ENCODE measurements around the gene HSD11B1L.
"Not testable (repeated sequence)": the region's sequence is repeated elsewhere in the genome, so short reads cannot be mapped to it uniquely, and the experiment has no call there.

The HSD11B1L gene

DNA sequence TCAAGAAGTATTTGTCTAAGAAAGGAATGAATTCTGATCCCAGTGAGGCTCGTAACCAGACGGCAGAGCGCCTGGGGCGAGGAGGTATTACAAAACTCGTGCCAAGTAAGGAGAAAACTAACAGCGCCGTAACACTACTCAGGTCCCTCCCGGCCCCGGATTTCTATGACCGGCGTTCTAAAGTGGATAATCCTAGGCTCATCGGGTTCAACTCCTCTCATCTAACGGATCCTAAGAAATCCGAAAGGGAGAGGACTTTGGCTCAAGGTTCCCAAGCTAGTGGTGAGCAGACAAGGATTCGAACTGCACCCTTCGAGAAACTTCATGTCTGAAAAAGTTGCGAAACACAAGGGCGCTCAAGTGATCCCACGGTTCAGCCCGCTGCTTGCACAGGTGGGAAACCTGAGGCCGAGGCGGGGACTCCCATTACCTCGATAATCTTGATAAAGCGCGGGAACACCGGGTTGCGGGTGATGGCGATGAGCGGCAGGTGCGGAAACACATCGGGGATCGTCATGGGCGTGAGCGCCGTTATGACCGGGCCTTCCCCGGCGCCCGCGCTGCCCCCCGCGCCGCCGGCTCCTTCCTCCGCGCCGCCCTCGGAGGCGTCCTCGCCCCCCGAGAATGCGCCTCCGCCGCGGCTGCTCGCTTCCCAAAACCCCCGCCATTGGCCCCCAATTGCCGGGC is 38.6 kb downstream of the HSD11B1L start:
- no peaks in the 10 kb centered on the region for H3K27me3 Mint-ChIP-seq
- no peaks in the 10 kb centered on the region for H3K9me3 Mint-ChIP-seq
- H3K4me1 Mint-ChIP-seq = peaks cover 13% of the 10 kb centered on the region
- H3K27ac Mint-ChIP-seq (ENCODE audit: low read depth) = peak overlapping the region; percentile 94
- no peak for ATAC-seq (replicated peaks; ENCODE audit: extremely low read depth, poor library complexity, severe bottlenecking)
- H3K36me3 Mint-ChIP-seq (ENCODE audit: insufficient read depth) = peaks cover 20% of the 10 kb centered on the region
- DNase-seq (ENCODE audit: low spot score in 2 of 2) = no peak
- peak overlapping the region; percentile 87 for H3K4me3 Mint-ChIP-seq

DNA sequence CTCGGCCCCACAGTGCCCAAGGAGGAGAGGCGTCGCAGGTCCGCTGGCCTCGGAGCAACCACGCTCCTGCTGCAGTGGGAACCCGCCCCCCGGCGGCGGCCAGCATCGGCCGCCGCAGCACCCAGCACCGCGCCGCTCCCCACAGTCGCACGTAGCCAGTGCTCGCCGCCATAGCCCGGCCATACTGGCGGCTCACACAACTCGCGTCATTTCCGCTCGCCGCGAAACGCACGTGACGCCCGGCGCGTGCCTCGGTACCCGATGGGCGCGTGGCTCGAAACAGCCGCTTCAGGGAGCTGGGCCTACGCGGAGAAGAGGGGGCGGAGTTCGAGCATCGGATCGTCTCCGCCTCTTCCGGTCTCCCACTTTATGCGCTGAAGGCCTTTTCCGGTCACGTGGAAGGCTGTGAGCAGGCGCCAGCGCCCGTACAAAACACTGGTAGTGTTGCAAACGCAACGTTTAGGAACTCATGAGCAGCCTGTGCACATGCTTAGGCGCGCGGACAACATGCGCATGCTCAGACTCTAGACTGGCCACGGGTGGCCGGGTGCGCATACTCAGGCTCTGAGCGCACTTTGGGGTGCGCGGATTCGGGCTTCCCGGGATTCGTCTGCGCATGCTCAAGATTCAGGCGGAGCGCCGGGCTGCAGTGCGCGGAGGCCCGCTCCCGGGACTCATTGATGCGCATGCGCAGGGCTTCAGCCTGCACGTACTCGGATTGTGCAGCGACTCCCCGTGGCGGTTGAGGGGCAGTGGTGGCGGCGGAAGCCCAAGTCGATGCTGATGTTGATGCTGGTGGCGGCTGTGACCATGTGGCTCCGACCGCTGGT is 39.3 kb downstream of the HSD11B1L start, which contains the start of the genes CATSPERD and LONP1:
CATSPERD (plus strand) TSS at position 677 of the 830 bp plus-strand sequence; CDS start at position 778, 101 bp downstream.
LONP1 (minus strand) TSS at position 186 of the 830 bp plus-strand sequence; CDS start at position 172, 14 bp downstream.
- H3K27ac Mint-ChIP-seq (ENCODE audit: low read depth) = peak within 1 kb of the TSS; percentile 94
- H3K4me1 Mint-ChIP-seq = peaks cover 13% of the 10 kb centered on the region
- ATAC-seq (replicated peaks; ENCODE audit: extremely low read depth, poor library complexity, severe bottlenecking) (peak; percentile 91), DNase-seq (ENCODE audit: low spot score in 2 of 2) (peak; percentile 97)
- H3K4me3 Mint-ChIP-seq = peak within 1 kb of the TSS; percentile 87
- H3K36me3 Mint-ChIP-seq (ENCODE audit: insufficient read depth) = peaks cover 20% of the 10 kb centered on the region
- no peaks in the 10 kb centered on the region for H3K27me3 Mint-ChIP-seq
- no peaks in the 10 kb centered on the region for H3K9me3 Mint-ChIP-seq

DNA sequence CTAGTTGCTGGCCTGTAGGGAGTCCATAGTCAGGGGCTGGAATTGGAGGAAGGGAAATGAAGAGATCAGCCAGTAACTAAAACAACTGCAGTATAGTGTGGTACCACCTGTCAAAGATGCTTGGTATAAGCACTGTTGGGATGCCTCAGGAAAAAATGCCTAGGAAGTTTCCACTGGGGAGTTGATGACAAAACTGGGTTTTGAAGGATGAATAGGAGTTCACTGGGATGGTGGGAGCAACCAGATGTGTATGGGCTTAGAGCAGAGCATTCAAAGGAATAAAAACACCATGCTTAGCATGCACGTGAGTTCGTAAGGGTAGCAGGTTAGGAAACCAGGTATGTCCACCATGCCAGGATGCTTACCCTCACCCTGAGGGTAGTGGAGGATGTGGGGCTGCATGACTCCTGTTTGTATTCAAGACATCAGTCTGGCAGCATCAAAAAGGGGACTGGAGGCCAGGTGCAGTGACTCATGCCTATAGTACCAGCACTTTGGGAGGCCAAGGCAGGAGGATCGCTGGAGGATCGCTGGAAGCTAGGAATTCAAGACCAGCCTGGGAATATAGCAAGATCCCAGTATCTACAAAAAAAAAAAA is 46.7 kb downstream of the HSD11B1L start:
- H3K4me3 Mint-ChIP-seq = no peak overlapping the region
- no peaks in the 10 kb centered on the region for H3K4me1 Mint-ChIP-seq
- no peak for DNase-seq (ENCODE audit: low spot score in 2 of 2)
- H3K36me3 Mint-ChIP-seq (ENCODE audit: insufficient read depth) = peaks cover 1% of the 10 kb centered on the region
- no peaks in the 10 kb centered on the region for H3K9me3 Mint-ChIP-seq
- ATAC-seq (replicated peaks; ENCODE audit: extremely low read depth, poor library complexity, severe bottlenecking) = no peak
- peaks cover 12% of the 10 kb centered on the region for H3K27me3 Mint-ChIP-seq
- H3K27ac Mint-ChIP-seq (ENCODE audit: low read depth) = no peak overlapping the region

DNA sequence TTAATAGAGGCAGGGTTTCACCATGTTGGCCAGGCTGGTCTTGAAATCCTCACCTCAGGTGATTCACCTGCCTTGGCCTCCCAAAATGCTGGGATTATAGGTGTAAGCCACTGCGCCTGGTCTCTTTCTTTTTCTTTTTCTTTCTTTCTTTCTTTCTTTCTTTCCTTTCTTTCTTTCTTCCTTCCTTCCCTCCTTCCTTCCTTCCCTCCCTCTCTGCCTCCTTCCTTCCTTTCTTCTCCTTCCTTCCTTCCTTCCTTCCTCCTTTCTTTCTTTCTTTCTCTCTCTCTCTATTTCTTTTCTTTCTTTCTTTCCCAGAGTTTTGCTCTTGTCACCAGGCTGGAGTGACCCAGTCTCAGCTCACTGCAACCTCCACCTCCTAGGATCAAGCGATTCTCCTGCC is 52.3 kb downstream of the HSD11B1L start:
- not testable (repeated sequence) for H3K4me1 Mint-ChIP-seq; H3K9me3 Mint-ChIP-seq; ATAC-seq (replicated peaks; ENCODE audit: extremely low read depth, poor library complexity, severe bottlenecking); DNase-seq (ENCODE audit: low spot score in 2 of 2); H3K36me3 Mint-ChIP-seq (ENCODE audit: insufficient read depth); H3K4me3 Mint-ChIP-seq; H3K27ac Mint-ChIP-seq (ENCODE audit: low read depth)
- H3K27me3 Mint-ChIP-seq = peaks cover 20% of the 10 kb centered on the region
